HG03135 (cell line): ENCODE data around the gene CTRB2.
"Not testable (repeated sequence)": the region's sequence is repeated elsewhere in the genome, so short reads cannot be mapped to it uniquely, and the experiment has no call there.

Experiments
- ATAC-seq: cut with Tn5 transposase; IDR thresholded peaks from one replicate; pipeline ENCODE4 v1.9.1; 2021; ENCODE audit warnings: mild to moderate bottlenecking, moderate library complexity; ENCODE audit not compliant: unreplicated experiment

CTRB2 gene

GRCh38 chr16:75242436-75243078 is 35.6 kb upstream of the CTRB2 start:
- ATAC-seq, result not testable (repeated sequence)

- no peak for ATAC-seq
Measured at GRCh38 chr16:75241955-75242354, 35.0 kb upstream of the CTRB2 start.

DNA sequence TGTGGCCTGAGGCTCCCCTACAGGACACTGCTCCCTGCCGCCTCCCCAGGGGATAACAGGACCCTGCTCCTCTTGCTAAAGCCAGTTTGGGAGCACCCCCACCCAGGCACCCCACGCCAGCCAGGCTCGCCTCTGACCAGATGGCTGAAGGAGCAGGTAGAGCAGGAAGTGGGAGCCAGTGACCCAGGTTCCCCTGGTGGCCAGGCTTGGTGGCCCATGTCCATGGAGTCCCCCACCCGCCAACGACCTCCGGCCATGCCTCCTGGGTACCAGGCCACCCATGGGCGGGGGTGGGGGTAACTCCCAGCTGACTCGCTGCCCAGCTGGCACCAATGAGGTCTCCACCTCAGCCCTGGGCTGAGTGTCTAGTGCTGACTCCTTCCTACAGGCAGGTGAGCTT is 34.5 kb upstream of the CTRB2 start:
- ATAC-seq, result no peak

- not testable (repeated sequence) for ATAC-seq
Measured at GRCh38 chr16:75240633-75241032, 33.7 kb upstream of the CTRB2 start.

DNA sequence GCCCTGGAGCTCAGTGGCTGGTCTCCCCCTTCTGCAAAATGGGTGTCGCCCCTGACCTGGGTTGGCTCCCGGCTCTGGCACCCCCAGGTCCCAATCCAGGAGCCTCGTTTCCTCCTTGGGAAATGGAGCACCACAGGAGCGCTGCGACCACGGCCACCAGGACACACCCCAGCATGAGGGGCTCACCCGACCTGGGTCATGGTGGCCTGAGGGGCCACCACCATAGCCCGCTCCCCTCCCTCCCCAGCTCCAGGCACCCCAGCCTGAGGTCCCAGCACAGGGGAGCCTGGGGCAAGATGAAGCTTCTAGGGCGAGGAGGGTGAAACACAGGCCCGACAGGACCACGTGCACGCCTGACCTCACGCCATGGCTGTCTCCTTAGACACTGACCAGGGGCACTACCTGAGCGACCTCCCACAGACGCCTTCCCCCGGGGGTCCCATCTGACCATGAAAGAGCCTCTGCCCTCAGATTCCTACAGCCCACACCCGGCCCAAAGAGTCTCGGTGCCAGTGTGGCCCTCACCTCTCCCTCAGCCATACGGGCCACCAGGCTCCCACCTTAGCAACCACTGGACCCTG is 32.7 kb upstream of the CTRB2 start:
- ATAC-seq, result no peak

GRCh38 chr16:75238853-75239541 is 32.0 kb upstream of the CTRB2 start:
- ATAC-seq, result no peak

- ATAC-seq, result no peak
Measured at GRCh38 chr16:75238132-75238852, 31.3 kb upstream of the CTRB2 start.

GRCh38 chr16:75237398-75238131 is 30.6 kb upstream of the CTRB2 start:
- ATAC-seq, result no peak

DNA sequence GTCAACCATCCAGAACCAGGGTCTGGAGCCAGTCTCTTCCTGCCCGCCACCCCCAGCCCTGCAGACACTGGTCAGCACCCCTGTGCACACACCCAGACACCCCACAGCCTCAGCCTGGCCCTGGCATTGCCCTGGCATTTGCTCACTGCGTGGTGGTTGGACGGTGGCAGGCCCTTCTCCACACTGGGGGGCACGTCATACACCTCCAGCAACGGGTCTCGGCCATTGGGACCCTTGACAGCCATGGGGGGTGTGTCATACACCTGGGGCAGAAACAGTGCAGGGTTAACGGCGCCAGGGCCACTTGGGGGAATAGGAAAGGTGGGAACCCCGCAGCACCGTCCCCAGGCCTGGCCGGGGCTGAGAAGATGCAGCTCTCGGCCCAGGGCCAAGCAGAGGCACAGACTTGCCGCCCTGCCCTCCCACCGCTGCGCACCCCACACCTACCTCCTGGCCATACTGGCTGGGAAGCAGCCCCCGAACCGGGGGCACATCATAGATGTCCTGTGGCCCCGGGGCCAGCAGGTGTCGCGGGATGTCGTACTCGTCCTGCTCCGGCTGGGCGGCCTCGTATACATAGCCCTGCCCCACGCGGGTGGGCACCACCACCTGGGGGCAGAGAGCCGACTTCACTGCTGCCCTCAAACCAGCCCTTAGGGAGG is 29.9 kb upstream of the CTRB2 start:
- no peak for ATAC-seq

DNA sequence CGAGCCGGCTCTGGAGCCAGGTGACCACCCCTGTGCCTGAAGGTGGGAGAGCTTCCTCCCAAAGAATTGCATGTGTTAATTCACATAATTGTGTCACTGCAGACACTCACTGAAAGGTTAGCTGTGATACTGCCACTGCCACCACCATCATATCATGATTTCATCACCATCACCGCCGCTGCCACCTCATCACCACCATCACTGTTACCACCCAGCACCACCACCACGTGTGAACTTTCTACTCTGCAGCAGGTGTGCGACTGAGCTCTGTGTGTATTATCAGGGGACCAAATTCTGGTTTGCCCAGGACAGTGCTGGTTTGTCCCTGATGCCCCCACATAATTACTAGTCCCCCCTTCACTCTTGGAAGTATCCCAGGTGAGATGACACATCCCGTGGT is 29.3 kb upstream of the CTRB2 start:
- ATAC-seq, result no peak

GRCh38 chr16:75235721-75236193 is 28.8 kb upstream of the CTRB2 start:
- ATAC-seq, result no peak

DNA sequence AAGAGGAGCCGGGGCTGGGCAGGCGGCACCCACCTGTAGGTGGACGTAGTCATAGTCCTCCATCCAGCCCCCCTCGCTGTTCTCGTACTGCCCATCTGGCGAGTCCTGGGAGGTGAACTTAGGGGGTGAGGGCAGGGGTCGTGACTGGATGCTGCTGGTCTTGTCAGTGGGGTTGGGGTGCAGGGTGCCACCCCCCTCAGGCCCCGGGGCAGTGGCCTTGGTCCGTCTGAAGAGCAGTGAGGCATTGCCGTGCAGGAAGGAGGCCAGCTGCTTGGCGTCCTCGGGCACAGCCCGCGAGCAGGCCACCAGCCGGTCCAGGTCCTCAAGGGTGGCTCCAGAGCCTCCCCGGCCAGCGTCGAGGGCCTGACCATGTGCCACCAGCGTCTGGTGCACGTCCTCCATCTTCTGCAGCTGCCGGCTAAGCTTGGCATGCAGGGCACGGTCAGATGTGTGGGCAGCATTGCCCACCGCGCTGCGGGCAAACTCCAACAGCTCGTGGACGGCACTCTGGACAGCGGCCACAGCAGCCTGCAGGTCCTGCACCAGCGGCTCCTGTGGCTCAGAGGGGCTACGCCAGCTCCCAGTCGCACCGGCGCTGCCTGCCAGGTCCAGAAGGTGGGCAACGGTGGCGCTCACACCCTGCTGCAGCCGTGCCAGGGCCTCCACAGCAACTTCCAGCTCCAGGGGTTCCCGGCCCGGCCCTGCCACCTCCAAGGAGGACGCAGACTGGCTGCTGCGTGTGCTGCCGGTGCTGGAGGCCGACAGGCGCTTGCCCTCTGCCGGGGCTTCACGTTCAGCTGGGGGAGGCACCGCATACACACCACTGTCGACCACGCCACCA is 28.1 kb upstream of the CTRB2 start:
- ATAC-seq, result no peak

DNA sequence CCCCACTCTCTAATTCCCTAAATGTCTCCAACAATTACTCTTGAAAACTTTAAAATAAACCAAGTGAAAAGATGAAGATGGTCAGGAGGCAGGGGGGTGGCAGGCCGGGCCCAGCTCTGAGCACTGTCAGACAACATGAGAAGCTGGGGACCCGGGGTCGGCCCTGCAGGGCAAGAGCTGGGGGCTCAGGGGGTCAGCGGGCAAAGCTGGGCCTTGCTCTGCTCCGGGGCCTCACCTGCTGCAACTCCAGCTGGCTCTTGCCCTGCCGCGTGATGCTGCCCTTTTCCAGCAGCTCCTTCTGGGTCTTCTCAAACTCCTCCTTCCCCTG is 26.6 kb upstream of the CTRB2 start:
- ATAC-seq, result no peak

GRCh38 chr16:75231570-75231969 is 24.6 kb upstream of the CTRB2 start:
- ATAC-seq, result no peak

DNA sequence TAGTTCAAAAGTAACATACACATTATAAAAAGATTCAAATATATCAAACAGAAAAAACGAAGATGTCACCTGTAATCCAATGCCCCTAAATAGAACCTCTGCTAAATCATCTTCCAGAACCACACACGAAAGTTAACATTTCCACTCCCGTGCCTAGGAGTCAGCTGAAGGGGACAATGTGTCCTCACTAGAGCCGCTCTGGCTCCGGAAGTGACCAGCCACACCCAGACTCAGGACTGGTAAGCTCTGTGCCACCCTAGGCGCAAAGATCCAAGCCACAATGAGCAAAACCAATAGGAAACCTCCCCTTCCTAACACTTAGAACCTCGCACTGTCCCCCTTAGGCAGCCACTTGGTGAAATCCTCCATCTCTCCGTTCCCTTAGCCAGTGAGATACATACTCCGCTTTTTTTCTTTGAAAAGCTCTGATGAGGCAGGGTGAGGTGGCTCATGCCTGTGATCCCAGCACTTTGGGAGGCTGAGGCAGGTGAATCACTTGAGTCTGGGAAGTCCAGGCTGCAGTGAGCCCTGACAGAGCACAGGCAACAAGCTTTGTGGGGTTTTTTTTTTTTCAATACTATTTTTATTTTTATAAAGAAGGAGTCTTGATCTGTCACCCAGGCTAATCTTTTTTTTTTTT is 23.6 kb upstream of the CTRB2 start:
- ATAC-seq, result no peak

DNA sequence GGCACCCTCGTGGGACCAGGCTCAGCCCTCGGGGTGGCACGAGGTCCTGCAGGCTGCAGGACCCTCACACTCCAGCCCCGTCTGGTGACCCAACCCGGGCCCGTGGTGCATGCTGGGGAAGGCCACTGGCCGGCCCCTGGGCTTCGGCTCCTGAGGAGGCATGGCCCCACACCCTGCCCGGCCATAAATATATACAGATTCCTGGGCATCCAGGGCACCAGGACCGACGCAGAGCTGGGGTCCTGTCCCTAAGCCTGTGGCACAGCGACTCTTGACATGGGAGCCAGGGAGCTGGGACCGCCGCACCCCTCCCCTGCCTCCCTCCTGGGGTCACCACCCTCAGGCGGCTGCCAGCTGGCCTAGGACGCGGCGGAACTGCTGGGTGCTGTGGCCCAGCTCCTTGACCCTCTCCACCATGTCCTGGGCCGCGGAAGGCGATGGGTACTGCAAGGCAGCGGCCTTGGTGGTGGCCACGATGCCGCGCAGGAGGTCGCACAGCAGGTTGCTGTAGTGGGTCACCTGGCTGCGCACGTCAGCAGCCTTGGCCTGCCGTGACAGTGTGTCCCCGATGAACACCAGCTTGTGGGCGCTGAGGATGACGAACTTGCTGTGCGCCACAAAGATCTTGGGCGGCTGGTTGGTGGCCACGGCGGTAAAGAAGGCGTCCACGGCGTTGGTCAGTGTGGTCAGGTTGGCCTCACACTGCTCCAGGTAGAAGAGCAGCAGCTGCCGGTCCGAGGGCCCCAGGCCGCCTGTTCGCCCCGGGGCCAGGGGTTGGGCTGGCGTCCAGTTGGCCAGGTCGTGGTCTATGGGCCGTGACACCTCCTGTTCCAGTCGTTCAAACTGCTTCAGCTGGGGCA is 22.4 kb upstream of the CTRB2 start:
- no peak for ATAC-seq

DNA sequence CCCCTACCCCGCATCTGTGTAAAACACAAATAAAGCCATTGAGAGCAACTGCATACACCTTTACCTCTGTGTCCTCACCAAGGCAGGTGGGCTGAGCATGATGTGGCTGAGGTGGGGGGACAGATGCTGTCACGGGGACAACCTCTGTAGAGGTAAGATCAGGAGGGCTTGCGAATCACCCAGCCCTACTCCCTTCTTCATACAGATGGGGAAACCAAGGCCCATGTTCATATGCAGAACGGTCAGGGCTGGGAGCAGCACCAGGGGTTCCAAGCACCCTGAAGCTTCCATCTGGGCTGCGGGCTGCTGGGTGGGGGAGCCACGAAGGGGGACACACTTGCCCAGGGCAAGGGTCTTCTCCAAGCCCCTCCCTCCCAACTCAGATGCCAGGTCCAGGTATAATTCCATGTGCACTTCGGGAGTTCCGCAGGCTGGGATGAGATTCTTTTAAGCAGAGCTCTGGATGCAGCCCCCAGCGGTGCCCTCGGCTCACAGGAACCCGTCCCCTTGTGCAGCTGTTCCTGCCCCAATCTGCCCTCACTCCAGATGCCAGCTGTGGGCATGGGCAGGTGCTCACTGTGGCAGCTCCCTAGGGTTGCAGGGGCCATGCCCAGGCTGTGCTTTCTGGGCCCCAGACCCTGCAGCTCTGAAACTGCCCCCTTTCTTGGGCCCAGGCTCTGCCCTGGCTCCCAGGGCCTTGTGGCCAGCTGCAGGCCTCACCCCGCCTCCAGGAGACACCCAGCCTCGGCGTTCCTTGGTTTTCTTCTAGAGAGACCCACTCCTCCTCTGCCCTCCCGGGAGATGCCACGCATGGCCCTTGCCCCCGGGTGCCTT is 21.4 kb upstream of the CTRB2 start:
- ATAC-seq, result no peak
